PC-3 (cell line): Measurements from ENCODE around the gene TUBGCP2. TPM values are rescaled to one million over a fixed set of nuclear protein-coding genes. Genes with fewer than 3 reads are reported as not detected.

ENCODE experiments used
- ATAC-seq: fragments of 200-7000 bp; cut with Tn5 transposase; 2 replicates; pipeline ENCODE4 v1.9.1; 2020; ENCODE audit warnings: mild to moderate bottlenecking, moderate library complexity
- BruUV-seq: library from RNA; stranded (reverse); fragments of 400-500 nt; replicated peaks from 2 replicates; lab custom pipeline; 2021; lab: Mats Ljungman, UMichigan
- CTCF ChIA-PET: fragments of 300-600 bp; sonication (Branson Sonifier 250); formaldehyde crosslinking; loops from one replicate; lab custom pipeline; 2022; ENCODE audit warnings: antibody characterized with exemption; lab: Charles Lee
- POLR2A ChIA-PET: fragments of 300-600 bp; sonication (Branson Sonifier 250); formaldehyde crosslinking; loops from one replicate; lab custom pipeline; 2022; ENCODE audit warnings: antibody characterized with exemption; ENCODE audit not compliant: unreplicated experiment; lab: Charles Lee
- DNase-seq: peaks from one replicate; pipeline ENCODE4 v3.0.0-alpha.2; 2015
- H2AFZ ChIP-seq: fragments of 300-600 bp; sonication (generic); 2 replicates; pipeline ENCODE4 v1.6.0; 2016; ENCODE audit warnings: antibody characterized with exemption, low read length
- H3F3A ChIP-seq: fragments of 300-600 bp; sonication (generic); one replicate; pipeline ENCODE4 v1.6.0; 2017; ENCODE audit warnings: antibody characterized with exemption, low read length, control low read depth, mild to moderate bottlenecking; ENCODE audit not compliant: unreplicated experiment
- H3K27ac ChIP-seq: fragments of 300-600 bp; sonication (generic); 2 replicates; pipeline ENCODE4 v1.5.1; 2016; ENCODE audit warnings: mild to moderate bottlenecking, low read length
- H3K27me3 ChIP-seq: fragments of 300-600 bp; sonication (generic); 2 replicates; pipeline ENCODE4 v1.6.1; 2016; ENCODE audit warnings: low read length, mixed read lengths
- H3K36me3 ChIP-seq: fragments of 300-600 bp; sonication (generic); 2 replicates; pipeline ENCODE4 v1.6.1; 2016; ENCODE audit warnings: low read depth, mixed run types, low read length, mixed read lengths
- H3K4me1 ChIP-seq: fragments of 300-600 bp; sonication (generic); 2 replicates; pipeline ENCODE4 v1.5.1; 2016; ENCODE audit warnings: low read length; ENCODE audit not compliant: insufficient read depth
- H3K4me2 ChIP-seq: fragments of 300-600 bp; sonication (generic); 2 replicates; pipeline ENCODE4 v1.6.0; 2016; ENCODE audit warnings: low read length
- H3K4me3 ChIP-seq: fragments of 300-600 bp; sonication (generic); 2 replicates; pipeline ENCODE4 v1.5.1; 2016; ENCODE audit warnings: mild to moderate bottlenecking, low read length, mixed read lengths
- H3K79me2 ChIP-seq: fragments of 300-600 bp; sonication (generic); 2 replicates; pipeline ENCODE4 v1.6.1; 2017; ENCODE audit warnings: low read length, mixed read lengths
- H3K9ac ChIP-seq: fragments of 300-600 bp; sonication (generic); 2 replicates; pipeline ENCODE4 v1.6.0; 2016; ENCODE audit warnings: mild to moderate bottlenecking, low read length
- H3K9me2 ChIP-seq: fragments of 300-600 bp; sonication (generic); replicated peaks from 2 replicates; pipeline ENCODE4 v1.6.1; 2016; ENCODE audit warnings: mixed run types, low read length, mixed read lengths
- H3K9me3 ChIP-seq: fragments of 300-600 bp; sonication (generic); 2 replicates; pipeline ENCODE4 v1.6.1; 2016; ENCODE audit warnings: low read length, mixed read lengths
- H4K20me1 ChIP-seq: fragments of 300-600 bp; sonication (generic); 2 replicates; pipeline ENCODE4 v1.6.1; 2016; ENCODE audit warnings: low read length, mixed read lengths
- EZH2 ChIP-seq: fragments of 300-600 bp; sonication (generic); IDR thresholded peaks from one replicate; pipeline ENCODE4 v1.6.1; 2017; ENCODE audit warnings: antibody characterized with exemption, mild to moderate bottlenecking, low read length; ENCODE audit not compliant: unreplicated experiment
- EZH2phosphoT487 ChIP-seq: fragments of 300-600 bp; sonication (generic); IDR thresholded peaks from 2 replicates; pipeline ENCODE4 v1.6.1; 2018; ENCODE audit warnings: mild to moderate bottlenecking, antibody characterized with exemption, low read length, borderline replicate concordance
- intact Hi-C: fragments of 100-400 bp; cut with micrococcal nuclease; formaldehyde crosslinking; loops from 2 replicates; pipeline ENCODE4 v1.9.0; 2023
- total RNA-seq: library from RNA; depleted of rRNA; stranded (reverse); fragments of >200 nt; gene quantifications from 2 replicates; pipeline ENCODE4 v1.2.3, GENCODE V29; 2014
- TF ChIP-seq, protein P1 (sequence below): fragments of 300-600 bp; sonication (generic); conservative IDR thresholded peaks from 2 replicates; pipeline ENCODE4 v1.5.1; 2017; ENCODE audit warnings: antibody characterized with exemption, low read depth, mild to moderate bottlenecking, low read length

Gene TUBGCP2
- total RNA-seq, 1 experiment from 2014 or later = 72.9 TPM

DNA sequence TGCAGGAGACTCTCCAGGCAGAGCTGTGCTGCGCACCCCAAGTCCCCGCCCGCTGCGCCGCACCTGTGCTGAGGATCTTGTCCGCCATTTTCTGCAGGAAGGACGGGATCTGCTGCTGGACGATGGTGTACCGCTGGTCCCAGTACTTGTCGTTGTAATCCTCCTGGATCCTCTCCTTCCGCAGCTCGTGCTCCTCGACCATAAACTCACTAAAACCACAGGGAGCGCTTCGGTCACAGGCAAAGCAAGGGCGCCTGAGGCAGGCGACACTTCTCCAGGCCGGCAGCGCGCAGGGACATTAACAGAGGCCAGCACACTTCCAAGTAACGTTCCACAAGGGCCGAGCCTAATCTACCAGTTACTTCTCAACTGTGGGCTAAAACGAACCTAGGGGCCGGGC is 18.9 kb downstream of the TUBGCP2 start:
- POLR2A ChIA-PET = no interaction called here

DNA sequence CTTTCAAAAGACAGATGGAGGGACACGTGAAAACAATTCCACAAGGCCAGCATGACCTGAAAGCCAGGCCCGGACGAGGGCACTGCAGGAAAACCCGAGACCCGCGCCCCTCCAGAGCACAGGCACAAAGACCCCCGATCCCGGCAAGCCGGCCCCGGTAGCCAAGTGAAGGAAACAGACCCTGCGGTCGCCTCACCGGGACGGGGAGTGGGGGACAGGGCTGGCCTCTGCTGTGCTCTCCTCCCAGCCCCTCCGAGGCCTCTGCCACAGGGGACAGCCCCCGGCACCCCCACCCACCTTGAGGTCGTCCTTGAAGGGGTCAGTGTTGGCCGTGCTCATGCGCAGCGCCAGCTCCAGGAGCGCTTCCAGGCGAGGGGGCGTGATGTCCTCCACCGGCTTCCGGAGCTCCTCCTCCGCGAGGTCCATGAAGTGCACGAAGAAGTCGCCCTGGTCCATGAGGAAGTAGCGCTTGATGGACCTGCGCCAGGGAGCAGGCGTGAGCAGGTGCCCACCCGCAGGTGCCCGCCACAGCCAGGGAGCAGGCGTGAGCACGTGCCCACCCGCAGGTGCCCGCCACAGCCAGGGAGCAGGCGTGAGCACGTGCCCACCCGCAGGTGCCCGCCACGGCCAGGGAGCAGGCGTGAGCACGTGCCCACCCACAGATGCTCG is 20.7 kb downstream of the TUBGCP2 start:
- Histone ChIP-seq H3K27me3 (no peaks in the 10 kb centered on the region), H3F3A (no peaks in the 10 kb centered on the region), H3K9me2 (no peaks in the 10 kb centered on the region), H3K79me2 (no peaks in the 10 kb centered on the region; the same call in 1 of the 2 replicates), H3K4me2 (no peak overlapping the region), H3K4me1 (peaks cover 7% of the 10 kb centered on the region), H2AFZ (no peak overlapping the region), H3K9ac (no peak overlapping the region), H3K9me3 (no peaks in the 10 kb centered on the region), H4K20me1 (no peaks in the 10 kb centered on the region), H3K36me3 (peaks cover 25% of the 10 kb centered on the region; the same call in 1 of the 2 replicates), H3K27ac (no peak overlapping the region), H3K4me3 (no peak overlapping the region)
- ChIA-PET CTCF (no interaction called here), POLR2A (no interaction called here)
- TF ChIP-seq, protein P1, sequence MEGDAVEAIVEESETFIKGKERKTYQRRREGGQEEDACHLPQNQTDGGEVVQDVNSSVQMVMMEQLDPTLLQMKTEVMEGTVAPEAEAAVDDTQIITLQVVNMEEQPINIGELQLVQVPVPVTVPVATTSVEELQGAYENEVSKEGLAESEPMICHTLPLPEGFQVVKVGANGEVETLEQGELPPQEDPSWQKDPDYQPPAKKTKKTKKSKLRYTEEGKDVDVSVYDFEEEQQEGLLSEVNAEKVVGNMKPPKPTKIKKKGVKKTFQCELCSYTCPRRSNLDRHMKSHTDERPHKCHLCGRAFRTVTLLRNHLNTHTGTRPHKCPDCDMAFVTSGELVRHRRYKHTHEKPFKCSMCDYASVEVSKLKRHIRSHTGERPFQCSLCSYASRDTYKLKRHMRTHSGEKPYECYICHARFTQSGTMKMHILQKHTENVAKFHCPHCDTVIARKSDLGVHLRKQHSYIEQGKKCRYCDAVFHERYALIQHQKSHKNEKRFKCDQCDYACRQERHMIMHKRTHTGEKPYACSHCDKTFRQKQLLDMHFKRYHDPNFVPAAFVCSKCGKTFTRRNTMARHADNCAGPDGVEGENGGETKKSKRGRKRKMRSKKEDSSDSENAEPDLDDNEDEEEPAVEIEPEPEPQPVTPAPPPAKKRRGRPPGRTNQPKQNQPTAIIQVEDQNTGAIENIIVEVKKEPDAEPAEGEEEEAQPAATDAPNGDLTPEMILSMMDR = no peak
- TF ChIP-seq EZH2 = no peak
- no peak for TF ChIP-seq EZH2phosphoT487
- no peak for ATAC-seq
- no peak for DNase-seq
- intact Hi-C loops = no loop called here
- BruUV-seq = no TSS peak

More for the DNA sequence above, 18.9 kb downstream of the TUBGCP2 start:
- intact Hi-C loops = no loop called here
- Histone ChIP-seq H3K9ac (no peak overlapping the region), H3K79me2 (no peaks in the 10 kb centered on the region; the same call in 1 of the 2 replicates), H3K4me3 (no peak overlapping the region), H3K4me1 (peaks cover 23% of the 10 kb centered on the region), H3F3A (no peaks in the 10 kb centered on the region), H2AFZ (no peak overlapping the region), H4K20me1 (no peaks in the 10 kb centered on the region), H3K36me3 (peaks cover 14% of the 10 kb centered on the region; the same call in 1 of the 2 replicates), H3K27me3 (no peaks in the 10 kb centered on the region), H3K4me2 (no peak overlapping the region), H3K9me3 (no peaks in the 10 kb centered on the region), H3K9me2 (no peaks in the 10 kb centered on the region), H3K27ac (no peak overlapping the region)
- ATAC-seq (no peak), DNase-seq (no peak)
- CTCF ChIA-PET = no interaction called here
- no TSS peak for BruUV-seq
- TF ChIP-seq EZH2 (no peak), EZH2phosphoT487 (no peak)
- TF ChIP-seq, protein P1 = no peak

DNA sequence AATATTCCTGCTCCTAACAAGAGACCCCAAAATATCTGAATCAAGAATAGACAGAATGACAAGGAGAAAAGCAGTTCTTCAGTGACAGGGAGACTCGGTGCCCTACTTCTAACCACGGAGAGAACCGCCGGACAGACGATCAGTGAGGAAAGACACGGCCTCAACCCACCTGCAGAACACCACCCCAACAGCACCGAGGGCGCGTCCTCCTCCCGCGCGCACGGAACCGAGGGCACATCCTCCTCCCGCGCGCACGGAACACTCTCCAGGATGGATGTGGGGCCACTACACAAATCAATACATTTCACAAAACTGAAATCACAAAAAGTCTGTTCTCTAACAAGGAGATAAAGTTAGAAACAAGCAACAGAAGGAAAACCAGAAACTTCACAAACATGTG is 22.3 kb downstream of the TUBGCP2 start:
- POLR2A ChIA-PET = no interaction called here
- H3K27me3 ChIP-seq = no peaks in the 10 kb centered on the region
- no peaks in the 10 kb centered on the region; the same call in 1 of the 2 replicates for H3K79me2 ChIP-seq
- ATAC-seq (no peak), DNase-seq (no peak)
- TF ChIP-seq EZH2phosphoT487 (no peak), EZH2 (no peak)
- TF ChIP-seq, protein P1 = no peak
- H4K20me1 ChIP-seq = no peaks in the 10 kb centered on the region
- no peaks in the 10 kb centered on the region for H3K9me3 ChIP-seq
- no peaks in the 10 kb centered on the region for H3K4me1 ChIP-seq
- CTCF ChIA-PET = no interaction called here
- no peaks in the 10 kb centered on the region for H3F3A ChIP-seq
- H3K4me2 ChIP-seq = no peak overlapping the region
- peaks cover 21% of the 10 kb centered on the region; the same call in 1 of the 2 replicates for H3K36me3 ChIP-seq
- no peaks in the 10 kb centered on the region for H3K9me2 ChIP-seq
- no peak overlapping the region for H3K4me3 ChIP-seq
- H3K9ac ChIP-seq = no peak overlapping the region
- no peak overlapping the region for H2AFZ ChIP-seq
- BruUV-seq = no TSS peak
- H3K27ac ChIP-seq = no peak overlapping the region
- intact Hi-C loops = no loop called here
